HG03565 (cell line): ENCODE measurements around the gene COX7A2L.
A peak's percentile ranks its signal among the peaks of the same experiment; 100 is the strongest.
"Not testable (repeated sequence)": the region's sequence is repeated elsewhere in the genome, so short reads cannot be mapped to it uniquely, and the experiment has no call there.

Experiments used
- ATAC-seq: cut with Tn5 transposase; IDR thresholded peaks from one replicate; pipeline ENCODE4 v1.9.1; 2021; ENCODE audit warnings: mild to moderate bottlenecking, moderate library complexity; ENCODE audit not compliant: unreplicated experiment

COX7A2L gene

GRCh38 chr2:42360890-42361727, at the start of gene COX7A2L:
Gene COX7A2L, minus strand, starts transcription at chr2:42361217. Its CDS starts 56 bp downstream, at chr2:42361161.
- peak; percentile 77 for ATAC-seq

GRCh38 chr2:42408009-42408408, 47.0 kb upstream of the COX7A2L start:
- no peak for ATAC-seq

DNA sequence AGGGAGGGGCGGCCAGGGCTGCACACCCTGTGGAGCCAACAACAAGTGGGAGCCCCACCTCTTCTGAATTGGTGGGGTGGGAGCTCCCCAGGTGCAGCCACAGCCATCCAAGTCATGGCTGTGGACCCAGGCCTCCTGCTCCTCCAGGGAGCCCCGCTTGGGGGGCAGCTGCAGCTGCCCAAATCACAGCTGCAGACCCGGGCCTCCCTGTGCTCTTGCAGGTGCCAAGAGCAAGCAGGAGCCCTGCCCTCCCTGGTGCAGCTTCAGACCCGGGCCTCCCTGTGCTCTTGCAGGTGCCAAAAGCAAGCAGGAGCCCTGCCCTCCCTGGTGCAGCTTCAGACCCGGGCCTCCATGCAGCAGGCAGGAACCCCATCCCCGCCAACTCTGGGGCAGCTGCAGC, 46.5 kb upstream of the COX7A2L start:
- no peak for ATAC-seq

DNA sequence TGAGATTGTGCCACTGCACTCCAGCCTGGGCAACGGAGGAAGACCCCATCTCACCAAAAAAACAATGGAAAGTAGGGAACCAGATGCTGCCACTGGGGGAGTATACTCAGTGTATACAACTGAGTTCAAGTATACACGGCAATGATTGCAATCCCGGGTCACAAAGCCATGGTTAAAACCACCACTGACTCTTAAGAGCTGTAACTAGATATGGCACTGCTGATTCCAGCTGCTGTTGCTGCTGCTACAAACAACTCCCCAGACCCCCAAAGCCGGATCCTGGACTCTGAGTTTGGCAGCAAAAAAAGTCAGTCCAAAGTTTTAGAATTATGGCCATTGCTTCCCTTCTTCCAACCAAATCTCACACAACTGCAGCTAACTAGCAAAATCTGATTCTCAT, 43.7 kb upstream of the COX7A2L start:
- no peak for ATAC-seq

- ATAC-seq = no peak
Observed at GRCh38 chr2:42401773-42402172, 40.8 kb upstream of the COX7A2L start.

GRCh38 chr2:42398052-42398451, 37.0 kb upstream of the COX7A2L start:
- not testable (repeated sequence) for ATAC-seq

DNA sequence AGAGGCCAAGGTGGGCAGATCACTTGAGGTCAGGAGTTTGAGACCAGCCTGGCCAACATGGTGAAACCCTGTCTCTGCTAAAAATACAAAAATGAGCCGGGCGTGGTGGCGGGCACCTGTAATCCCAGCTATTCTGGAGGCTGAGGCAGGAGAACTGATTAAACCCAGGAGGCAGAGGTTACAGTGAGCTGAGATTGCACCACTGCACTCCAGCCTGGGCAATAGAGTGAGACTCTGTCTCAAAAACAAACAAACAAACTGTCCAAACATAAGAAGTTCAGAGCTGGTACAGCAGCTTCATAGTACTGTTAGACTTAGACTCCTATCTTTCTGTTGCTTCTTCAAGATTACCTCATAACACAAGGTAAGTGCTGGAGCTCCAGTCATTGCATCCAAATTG, 32.3 kb upstream of the COX7A2L start:
- ATAC-seq = not testable (repeated sequence)

DNA sequence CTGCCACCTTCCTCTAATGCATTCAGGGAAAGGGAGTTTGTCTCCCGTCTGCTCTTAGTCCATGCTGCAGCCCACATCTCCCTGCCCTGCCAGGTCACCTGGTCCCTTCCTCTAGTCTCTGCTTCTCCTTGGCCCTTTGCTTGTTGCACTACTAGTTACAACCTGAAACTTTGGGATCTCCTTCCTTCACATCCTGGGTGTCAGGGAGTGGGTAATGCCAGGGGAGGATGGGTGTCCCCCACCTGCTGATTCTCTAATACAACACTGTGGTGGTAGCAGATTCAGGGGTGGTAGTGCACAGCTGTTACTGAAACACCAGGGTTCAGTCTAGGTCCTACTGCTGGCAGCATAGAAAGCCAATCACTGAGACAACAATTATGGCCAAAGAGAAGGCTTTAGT, 31.2 kb upstream of the COX7A2L start:
- no peak for ATAC-seq

DNA sequence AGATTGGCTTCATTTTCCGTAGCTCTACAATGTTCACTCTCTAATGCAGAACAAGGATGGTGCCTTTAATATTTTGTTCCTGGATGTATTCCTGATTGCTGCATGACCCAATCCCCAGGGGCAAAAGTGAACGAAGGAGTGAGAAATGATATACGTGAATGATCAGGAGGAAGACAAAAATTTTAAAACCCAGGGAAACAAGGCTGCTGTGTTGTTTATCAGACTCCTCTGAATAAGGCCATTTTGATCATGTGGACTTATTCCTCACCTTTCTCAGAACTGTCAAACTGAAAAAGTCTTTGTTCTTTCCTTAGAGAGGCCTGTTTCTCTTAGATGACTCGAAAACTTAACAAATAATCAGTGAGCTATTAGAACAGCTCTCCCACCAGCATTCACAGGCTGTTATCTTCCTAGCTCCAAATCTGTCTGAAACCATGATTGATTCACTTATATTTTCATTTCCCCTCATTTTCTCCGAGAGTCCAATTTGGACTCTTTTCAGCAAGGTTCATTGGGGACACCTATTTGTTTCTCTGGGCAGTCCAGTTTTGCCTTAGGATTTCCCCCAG, 29.5 kb upstream of the COX7A2L start:
- no peak for ATAC-seq

DNA sequence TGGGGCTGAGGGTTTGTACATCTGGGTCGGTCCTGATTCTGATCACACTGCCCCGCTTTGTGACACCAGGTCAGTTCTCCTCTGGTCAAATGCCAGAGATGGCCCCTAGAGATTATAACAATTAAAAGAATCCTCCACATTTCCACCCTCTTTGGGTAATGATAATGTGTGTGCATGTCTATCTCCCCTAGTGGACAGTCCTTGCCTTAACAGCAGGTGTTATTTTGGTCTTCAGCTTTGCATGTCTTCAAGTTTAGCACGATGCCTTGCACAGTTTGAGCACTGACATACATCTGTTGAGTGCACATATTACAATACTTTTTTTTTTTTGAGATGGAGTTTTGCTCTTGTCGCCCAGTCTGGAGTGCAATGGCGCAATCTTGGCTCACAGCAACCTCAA, 25.7 kb upstream of the COX7A2L start:
- ATAC-seq = no peak

DNA sequence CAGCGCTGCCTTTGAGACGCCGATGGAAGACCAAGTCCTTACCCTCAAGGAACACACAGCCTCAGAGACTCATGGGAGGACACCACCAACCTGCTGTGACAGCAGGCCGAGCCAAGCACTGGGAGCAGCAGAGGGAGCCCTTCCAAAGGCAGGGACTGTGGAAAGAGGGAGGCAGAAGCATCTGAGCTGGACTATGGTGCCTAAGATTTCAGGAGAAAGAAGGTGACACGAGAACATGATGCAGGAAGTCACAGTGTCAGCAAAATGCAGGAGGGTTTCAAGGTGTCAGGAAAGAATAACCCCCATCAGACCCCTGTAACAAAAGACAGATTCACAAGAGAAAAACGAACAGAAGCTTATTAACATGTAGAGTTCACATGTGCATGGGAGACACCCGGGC, 24.2 kb upstream of the COX7A2L start:
- no peak for ATAC-seq

GRCh38 chr2:42383855-42384530, 23.0 kb upstream of the COX7A2L start:
- no peak for ATAC-seq

GRCh38 chr2:42382144-42382543, 21.1 kb upstream of the COX7A2L start:
- no peak for ATAC-seq

GRCh38 chr2:42380026-42380425, 19.0 kb upstream of the COX7A2L start:
- ATAC-seq = not testable (repeated sequence)

- ATAC-seq = no peak
Observed at GRCh38 chr2:42378415-42378814, 17.4 kb upstream of the COX7A2L start.

DNA sequence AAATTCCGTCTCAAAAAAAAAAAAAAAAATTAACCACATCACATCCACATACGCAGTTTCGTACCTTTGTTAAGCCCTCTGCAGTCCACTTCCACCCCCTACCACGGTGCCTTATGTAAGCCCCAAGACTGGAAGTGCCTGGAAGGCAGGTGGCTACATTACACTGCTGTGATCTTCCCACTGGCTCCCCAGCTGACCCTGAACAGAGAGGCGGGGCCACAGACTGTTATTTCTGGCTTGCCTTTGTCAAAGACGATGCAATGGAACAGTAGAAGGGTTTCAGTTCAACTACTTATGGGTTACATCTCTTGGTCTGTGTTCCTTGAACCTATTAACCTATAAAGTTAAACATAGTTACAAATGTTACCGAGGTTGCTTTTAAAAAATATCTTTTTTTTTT, 15.7 kb upstream of the COX7A2L start:
- ATAC-seq = no peak

- ATAC-seq = no peak
Observed at GRCh38 chr2:42372474-42373200, 11.6 kb upstream of the COX7A2L start.

DNA sequence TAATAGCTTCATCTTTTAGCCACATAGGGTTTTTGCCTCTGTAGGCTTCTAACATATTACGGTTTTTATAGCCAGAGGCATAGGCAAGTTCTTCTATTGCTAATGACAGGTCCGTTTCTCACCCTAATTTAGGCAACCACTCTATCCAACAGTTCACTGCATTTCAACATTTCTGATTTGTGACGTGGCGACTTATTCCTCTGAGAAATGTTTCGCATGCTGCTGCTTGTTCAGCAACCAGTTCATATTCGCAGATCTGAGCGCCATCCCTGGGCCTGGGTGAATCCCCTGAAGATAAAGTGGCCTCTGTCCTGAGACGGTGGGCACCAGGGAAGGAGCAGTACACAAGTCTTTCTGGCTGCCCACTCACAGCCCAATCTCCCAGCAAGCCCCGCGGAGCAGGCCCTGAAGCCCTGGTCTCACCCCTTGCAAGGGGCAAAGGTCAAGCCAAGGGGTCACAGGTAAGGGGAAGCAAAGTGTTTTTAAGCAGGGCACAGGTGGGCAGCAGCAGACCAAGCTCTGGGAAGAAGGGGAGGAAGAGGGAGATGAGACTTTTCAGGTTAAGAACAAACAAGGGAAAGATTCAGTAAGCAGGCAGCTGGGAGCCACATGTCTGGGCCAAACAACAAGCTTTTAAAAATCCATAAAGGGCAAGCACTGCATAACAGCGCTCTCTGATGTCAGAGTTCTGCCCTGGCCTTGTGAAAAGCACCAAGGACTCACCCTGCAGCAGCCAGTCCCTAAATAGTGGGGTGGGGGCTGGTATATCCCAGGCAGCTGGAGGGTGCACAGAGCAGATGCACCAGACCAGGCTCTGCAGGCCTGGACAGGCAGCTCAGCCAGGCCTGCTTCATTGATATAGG, 10.8 kb upstream of the COX7A2L start:
- ATAC-seq = no peak

DNA sequence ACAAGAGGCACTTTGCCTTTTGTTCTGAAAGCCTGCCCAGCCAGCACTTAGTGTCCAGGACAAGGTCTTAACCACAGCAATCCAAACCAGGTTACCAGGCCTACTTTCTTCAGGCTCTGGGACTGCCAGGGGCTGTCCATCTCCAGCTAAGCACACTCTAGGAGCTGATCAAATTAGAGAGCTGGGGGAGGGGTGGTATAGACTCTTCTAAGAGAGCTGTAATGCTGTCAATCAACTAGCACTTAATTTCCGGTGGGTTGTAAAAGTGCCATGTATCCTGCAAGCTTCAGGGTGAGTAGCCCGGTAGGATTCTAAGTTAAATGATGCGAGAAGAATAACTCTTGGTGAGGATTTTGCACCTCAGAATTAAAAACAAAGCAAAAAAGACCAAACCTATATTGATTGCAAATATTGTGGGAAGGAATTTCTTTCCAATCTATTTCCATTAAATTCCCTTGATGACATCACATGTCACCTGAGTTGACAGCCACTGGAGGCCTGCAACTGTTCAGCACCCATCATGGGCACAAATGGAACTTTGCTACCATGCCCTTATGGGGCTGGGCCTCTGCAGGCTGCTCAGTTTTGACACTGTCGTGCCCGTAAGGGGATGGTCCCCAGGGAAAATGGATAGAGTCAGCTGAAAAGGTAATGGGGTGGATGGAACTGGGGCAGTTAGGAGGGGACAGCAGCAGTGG, 8.7 kb upstream of the COX7A2L start:
- no peak for ATAC-seq
